HG03342 (cell line): ENCODE results near the gene FZD10.

Experiments used
- ATAC-seq: cut with Tn5 transposase; IDR thresholded peaks from one replicate; pipeline ENCODE4 v1.9.1; 2021; ENCODE audit warnings: mild to moderate bottlenecking, moderate library complexity; ENCODE audit not compliant: unreplicated experiment

FZD10 gene

DNA sequence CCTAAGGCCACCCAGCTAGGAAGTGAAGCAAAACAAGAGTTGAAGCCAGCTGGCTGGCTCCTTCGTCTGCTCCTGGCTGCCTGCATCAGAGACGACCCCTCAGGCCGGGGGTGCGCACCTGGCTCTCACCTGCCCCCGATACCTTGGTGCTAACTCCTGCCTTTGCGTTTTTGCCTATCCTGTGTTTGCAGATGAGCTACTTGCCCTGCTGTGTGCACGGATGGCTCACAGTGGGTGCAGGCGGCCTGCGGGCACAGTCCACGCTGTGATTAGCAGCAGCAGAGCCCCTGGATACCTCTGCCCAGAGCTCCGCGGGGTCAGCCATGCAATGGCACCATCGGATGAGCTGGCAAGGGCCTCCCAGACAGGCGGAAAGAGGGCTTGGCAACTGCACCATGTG, 31.2 kb upstream of the FZD10 start:
- ATAC-seq: no peak

DNA sequence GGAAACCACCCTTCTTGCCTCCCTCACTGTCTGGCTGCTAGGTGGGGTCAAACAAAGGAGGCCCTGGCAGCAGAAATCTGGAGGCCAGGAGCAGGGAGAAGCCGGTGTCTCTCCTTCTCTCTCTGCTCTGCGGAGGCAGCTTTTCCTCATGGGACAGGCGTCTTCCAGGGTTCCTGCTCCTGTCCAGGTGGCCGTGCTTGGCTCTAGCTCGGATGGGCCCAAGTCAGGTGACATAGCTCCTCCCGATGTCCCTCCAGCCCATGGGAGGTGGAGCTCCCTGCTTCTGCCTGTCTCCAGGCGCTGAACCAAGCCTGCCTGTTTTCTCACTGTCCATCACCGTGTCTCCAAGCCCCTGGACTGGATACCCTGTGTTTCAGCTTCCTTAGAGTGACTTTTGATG, 30.5 kb upstream of the FZD10 start:
- no peak for ATAC-seq

DNA sequence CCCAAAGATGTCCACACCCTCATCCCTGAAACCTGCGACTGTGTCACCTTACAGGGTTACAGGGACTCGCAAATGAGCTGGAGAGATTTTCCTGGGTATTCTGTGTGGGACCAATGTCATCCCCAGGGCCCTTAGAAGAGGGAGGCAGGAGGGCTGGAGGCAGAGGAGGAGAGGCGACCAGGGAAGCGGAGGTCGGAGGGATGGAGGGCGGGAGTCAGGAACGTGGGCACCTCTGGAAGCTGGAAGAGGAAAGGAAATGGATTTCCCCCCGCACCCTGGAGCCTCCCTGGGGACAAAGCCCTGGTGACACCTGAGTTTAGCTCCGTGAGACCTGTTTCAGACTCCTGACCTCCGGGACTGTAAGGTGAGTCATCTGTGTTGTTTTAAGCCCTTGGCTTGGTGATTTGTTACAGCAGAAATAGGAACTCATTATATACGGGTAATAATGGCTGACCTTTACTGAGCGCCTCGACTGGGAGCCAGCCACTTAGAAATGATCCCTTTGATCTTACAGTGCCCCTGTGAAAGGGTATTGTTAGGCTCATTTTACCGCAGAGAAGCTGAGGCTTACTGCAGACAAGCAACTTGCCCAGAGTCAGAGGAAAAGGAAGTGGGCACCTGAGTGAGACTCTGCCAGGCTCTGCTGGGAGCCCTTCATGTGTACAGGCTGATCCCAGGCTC, 29.3 kb upstream of the FZD10 start:
- no peak for ATAC-seq

DNA sequence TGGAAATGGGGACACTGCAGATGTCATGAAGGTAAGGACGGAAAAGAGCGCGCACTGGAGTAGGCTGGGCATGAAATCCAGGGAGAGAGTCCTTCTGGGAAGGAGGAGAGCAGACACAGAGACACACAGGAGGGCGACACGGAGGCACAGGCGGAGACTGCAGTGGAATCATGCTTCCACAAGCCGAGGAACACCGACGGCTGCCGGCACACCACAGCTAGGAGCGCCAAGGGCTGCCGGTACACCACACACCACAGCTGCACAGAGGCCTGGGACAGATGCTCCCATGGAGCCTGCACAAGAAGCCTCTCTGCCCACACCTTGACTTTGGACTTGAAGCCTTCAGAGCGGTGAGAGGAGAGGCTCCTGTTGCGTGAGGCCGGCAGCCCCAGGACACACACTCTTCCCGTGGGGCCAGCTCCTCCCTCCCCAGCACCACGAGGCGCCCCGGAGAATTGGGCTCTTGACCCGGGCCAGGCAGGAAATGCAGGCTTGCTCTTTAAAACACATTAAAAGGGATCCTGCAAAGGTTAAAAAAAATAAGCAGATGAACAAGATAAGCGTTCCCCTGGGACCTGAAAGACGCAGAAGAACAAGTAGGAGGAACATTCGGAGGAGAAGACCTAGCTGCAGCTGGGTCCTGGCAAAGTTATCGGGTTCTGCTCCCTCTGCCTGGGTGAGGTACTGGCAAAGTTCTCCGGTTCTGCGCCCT, 28.3 kb upstream of the FZD10 start:
- ATAC-seq: no peak

DNA sequence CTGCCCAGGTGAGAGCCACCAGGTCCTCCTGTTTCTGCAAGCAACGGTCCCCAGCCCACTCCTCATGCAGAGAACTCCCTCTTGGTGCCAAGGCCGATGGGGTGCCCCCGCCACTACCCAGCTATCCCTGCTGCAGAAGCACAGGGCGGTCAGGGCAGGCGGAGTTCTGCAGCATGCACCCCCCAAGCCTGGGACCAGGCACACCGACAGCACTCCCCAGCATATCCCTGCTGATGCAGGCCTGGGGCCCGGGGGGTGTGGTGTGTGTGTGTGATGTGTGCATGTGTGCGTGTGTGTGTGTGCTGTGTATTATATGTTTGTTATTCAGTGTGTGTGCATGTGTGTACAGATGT, 27.7 kb upstream of the FZD10 start:
- no peak for ATAC-seq

DNA sequence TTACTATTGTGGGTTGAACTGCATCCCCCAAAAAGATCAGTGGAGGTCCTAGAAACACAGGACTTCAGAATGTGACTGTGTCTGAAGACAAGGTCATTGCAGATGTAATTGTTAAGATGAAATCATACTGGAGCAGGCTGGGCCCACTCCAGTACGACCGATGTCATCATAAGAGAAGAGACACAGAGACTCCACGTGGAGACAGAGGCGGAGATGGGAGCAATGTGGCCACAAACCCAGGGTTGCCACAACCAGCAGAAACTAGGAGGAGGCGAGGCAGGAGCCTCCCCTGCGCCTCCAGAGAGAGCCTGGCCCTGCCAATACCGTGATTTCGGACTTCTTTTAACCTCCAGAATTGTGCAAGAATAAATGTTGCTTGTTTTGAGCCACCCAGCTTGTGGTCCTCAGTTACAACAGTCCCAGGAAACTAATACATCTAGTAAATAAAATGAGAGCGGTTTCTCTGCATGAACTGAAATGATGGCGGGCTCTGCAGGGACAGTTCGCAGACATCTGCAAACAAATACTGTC, 25.7 kb upstream of the FZD10 start:
- no peak for ATAC-seq

DNA sequence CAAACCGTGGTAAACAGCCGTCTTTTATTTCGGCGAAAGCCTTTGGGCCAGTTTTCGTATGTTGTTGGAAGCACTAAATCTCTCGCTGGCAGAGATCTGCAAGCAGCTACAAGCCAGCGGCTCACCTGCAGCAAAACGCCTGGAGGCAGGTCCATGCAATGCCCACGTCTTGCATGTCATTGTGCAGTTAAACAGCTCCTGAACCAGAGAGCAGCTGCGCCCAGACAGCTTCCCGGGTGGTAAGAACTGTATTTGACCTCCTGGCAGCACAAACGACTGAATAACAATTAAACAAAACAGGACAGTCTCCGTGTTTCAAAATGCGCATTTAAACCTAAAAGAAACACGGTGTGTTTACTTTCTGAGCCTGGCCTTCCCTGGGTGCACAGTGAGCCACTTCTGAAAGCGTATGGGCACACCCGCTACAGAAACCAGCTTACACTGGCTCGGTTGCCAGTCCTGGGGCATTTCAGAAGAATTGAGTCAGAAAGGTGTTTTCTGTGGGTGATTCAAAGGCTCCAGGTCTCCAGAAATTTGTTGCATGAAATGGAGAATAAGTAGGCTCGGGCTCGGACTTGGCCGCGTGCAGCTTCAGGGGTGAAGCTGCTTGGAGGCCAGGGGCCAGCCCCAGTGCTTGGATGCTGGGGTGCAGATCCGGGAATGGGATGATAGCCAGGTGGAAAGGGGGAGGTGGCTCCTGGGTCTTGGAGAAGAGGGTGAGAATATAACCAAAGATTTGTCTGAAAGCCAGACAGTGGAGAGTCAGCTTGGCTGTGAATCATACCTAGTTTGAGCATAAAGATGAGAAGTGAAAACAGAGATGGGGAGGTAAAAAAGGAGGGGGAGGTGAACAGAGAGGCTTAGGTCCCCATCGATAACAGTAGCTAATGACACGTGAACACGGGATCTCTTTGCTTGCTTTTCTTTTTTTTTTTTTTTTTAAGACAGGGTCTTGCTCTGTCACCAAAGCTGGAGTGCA, 24.9 kb upstream of the FZD10 start:
- no peak for ATAC-seq

DNA sequence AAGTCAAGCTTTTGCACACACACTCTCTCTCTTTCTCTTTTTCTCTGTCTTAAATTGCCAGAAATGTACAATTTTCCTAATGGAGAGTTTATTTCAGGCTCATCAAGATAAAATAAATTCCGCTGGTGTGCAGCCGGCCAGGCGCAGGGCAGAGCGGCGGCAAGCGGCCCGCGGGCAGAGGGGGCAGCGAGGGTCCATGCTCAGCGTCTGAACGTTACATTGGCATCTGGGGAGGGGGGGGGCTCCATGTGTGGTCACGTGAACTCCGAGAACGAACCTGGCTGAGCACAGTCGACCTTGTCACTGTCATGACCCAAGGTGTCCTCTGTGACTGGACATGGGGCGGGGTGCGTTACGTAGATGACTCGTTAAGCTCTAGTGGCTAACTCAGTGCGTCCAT, 23.8 kb upstream of the FZD10 start:
- no peak for ATAC-seq

DNA sequence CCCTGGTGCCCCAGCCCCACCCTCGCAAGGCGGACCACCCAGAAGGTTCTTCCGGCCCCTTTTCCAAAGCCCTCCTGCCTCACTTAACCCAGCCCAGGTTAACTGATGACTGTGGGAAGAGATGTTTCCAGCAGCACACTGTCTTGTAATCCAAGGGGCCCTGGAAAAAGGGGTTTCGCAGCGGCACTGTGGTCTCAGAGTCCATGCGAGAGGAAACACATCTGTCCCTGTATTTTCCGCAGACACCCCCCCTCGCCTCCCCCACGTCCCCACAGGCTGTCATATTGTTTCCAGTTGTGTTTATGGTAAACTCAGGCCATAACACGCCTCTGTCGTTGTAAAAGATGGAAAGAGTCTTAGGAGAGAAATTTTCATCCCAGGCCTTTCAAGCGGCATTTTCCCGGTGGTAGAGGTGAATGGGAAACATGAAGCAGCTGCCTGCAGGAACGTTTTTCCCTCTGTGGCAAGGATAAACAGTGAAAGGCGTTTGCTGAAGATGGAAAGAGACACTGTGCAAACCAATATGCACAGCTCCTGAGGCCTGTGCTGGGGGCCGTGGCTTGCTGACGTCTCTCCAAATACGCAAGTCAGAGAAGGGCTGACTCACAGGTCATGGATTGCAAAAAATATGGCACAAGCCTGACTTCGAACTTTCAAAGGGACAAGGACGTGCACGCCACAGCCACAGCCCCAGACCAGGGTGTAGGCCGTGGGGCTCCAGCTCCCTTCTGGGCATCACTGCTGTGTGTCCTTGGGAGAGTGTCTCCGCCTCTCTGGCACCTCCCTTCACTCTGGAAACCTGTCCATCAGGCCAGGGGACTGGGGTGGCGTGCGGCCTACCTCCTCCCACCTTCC, 22.5 kb upstream of the FZD10 start:
- no peak for ATAC-seq

DNA sequence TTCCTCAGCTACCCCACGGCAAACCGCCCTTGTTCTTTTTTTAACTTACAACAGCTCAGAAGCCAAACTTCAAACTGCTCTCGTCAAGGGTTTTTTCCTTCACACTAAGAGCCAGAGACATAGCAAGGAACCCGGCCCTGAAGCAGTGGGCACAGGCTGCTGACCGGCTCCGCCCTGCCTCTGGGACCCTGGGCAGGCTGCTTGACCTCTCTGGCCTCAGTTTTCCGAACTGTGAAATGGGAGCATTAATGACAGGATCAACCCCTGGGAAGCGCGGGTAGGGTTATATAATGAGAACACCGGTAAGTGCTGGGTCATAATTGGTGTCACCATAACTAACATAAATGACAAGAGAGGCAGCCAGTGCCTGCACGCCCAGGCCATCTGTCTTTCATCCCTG, 21.2 kb upstream of the FZD10 start:
- no peak for ATAC-seq

DNA sequence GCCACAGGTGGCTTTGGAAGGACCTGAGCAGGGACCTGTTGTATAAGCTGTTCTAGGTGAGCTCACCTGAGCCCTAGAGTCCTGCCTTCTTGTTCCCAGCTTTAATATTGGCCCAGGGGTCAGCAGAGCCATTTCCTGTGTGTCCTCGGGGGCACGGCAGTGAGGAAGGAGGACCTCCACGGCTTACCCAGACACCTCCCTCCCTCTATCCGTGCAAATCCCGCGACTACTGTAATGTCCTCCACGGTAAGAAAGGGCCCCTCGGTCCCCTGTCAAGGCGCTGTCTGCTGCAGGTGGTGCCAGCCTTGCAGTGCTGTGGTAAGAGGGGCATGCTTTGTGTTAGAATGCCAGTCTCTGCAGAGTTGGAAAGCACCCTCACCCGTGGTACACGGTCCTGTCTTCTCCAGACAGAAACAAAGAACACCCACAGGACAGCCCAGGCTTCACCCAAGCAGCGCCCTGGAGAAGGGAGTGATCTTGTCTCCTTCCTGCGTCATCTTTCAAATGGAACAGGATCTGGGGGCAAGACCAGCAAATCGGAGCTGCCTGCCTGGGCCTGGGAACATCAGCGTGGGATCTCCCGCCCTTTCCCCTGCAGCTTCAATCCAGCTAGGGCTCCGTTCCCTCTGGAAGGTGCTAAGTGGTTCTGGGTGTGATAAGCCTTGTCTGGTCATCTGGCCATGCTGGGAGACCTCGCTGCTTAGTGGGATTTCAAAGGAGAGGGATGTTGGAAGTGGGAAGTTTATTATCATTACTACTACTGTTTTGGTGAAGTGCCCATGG, 20.2 kb upstream of the FZD10 start:
- no peak for ATAC-seq

DNA sequence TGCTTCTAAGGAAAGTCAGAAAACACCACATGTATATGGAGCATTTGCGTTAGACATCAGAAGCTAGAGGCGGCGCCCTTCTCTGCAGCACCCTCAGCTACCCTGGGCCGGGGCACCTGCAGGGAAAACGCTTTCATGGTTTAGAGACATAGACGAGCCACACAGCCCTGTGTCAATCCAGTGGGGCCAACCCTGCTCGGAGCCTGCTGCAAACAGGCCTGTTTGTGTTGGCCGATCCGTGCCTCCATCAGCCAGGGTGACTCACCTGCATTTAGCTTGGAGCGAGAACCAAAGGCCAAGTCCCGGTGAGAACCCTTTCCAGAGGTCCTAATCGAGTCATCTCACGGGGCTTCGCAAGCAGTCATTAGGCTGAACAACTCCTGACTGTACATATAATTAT, 19.5 kb upstream of the FZD10 start:
- ATAC-seq: no peak

DNA sequence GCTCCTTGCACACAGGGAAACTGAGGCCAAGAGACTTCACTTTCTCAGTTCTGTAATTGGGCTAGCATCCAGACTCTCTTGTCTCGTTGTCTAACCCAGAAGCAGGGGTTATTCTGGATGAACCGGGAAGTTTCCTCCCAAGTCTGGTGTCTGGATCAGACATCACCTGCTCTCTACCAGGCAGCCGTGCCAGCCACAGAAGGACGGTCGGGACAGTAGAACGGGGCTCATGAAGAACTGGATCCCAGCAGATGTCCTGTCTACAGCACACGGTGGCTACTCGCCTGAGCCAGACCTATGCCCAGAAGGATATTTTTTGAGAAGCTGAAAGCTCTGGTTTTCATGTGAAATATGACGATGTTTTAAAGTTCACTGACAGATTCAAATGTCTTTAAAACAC, 19.1 kb upstream of the FZD10 start:
- ATAC-seq: no peak

DNA sequence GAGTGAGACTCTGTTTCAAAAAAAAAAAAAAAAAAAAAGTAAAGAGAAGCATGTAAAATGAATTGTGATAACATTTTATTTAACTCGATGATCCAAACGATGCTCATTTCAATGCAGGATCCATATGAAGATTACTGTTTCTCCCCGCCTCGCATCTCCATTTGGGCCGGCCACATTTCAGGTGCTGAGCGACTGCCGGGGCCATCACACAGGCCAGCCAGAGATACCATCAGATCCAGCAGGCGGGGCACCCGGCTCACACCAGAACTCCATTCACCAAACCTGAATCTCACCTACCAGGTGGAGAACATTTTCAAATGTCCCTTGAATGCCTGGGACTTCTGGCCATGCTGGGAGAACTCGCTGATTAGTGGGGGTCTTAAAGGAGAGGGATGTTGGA, 18.0 kb upstream of the FZD10 start:
- no peak for ATAC-seq

DNA sequence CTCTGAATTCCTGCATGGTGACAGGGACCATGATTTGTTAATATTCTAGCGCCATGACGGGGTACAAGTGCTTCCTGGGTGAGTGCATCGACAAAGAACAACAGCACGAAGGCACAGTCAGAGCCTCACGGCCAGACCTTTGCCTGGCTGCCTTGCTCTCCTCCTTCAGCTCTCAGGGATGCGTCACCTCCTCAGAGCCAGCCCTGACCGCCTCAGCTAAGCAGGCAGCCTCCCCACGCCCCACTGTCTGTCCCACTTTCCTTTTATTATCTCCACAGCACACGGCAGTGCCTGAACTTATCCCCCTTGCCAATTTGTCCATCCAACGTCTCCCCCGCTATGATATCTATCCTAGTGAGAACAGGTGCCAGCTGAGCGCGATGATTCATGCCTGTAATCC, 16.5 kb upstream of the FZD10 start:
- no peak for ATAC-seq

DNA sequence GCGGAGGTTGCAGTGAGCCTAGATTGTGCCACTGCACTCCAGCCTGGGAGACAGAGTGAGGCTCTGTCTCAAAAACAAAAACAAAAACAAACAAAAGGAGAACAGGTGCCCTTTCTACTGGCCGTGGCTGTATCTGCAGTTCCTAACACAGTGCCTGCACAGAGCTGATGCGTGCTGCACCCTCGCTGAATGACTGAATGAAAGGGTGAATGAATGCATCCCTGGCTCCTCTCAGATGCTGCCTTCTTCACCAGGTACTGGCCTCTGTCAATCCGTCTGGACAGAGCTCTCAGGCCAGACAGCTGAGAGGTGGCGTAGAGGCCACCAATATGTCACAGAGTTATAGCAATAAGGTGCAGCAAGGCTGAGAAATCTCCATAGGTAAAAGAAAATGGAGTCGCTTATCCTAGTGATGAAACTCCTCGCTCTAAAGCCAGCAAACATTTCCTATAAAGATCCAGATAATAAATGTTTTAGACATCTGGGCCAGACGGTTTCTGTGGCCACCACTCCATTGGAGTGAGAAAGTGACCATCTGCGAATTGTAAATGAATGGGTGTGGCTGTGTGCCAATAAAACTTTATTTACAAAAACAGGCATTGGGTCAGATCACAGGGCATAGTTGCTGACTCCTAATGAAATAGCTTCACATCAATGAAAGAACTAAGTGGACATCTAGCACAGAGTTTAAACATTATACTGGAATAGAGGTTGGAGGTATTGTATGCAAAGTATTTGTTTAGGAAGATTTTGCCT, 15.9 kb upstream of the FZD10 start:
- ATAC-seq: no peak

DNA sequence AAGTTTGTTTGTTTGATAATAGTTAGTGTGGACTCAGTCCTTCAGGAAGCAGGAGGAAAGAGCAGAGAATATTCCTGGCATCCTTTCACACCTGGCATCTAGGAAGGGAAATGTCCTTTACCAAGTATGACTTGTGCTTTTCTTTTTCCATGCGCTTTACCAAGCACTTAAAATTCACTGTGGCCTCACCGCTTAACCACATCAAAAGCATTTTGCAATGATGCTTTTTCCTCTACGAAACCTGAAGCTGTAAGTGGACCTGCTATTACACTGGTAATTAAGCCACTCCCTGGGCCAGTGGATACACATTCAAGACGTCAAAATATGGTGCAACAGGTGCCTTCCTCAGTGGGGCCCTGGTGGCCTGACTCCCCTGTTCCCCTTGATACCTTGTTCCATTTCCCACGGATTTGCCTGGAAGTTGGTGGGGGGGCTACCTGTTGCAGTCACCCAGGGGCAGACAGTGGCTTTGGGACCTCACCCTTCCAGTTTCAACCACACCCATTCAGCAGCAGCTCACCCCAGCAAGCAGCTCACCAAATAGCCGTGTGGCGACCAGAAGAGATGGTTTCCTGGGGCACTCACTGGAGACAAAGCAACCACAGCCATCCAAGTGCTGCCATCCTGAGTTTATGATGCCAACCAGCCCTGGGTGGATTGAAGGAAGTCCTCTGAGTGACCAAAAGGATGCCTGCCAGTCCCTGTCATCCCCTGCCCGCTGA, 14.2 kb upstream of the FZD10 start:
- ATAC-seq: no peak

DNA sequence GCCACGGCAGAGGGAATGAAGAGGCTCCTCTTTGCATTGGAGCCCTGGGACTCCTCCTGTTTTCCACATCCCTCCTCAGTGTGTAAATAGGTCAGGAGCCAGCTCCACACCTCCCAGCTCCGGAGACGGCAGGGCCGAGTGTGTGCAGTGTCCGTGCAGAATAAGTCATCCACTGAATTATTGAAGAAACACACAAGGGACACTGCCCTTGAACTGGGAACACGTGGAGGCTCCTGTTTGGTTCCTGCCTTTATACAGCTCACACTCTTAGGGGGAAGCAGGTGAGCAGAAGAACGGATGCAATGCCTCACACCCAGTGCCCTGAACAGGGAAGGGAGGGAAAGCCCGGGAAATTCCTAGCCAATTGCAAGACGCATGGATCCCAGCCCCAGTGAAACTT, 10.4 kb upstream of the FZD10 start:
- ATAC-seq: no peak
